D721Med (cell line): ENCODE measurements around the gene ZNF391.

ENCODE experiments used
- DNase-seq: peaks from one replicate; pipeline ENCODE4 v3.0.0; 2011; ENCODE audit warnings: low spot score; ENCODE audit not compliant: insufficient read length
- FAIRE-seq: peaks from 2 replicates; lab custom pipeline; 2011; peaks lifted over from hg19 to GRCh38; lab: Jason Lieb, UNC
- CTCF ChIP-seq: IDR thresholded peaks from 2 replicates; pipeline ENCODE4 v1.5.1; 2012; ENCODE audit warnings: mild to moderate bottlenecking, control low read depth; ENCODE audit not compliant: insufficient read depth; ENCODE audit errors: missing control alignments

ZNF391 gene

GRCh38 chr6:27441001-27441400 lies 52.4 kb downstream of the ZNF391 start:
- FAIRE-seq (no peak), DNase-seq (no peak)
- no peak for TF ChIP-seq CTCF

GRCh38 chr6:27442932-27443331 lies 54.4 kb downstream of the ZNF391 start:
- FAIRE-seq: no peak
- TF ChIP-seq CTCF: no peak
- no peak for DNase-seq

- FAIRE-seq (no peak), DNase-seq (no peak)
- no peak for TF ChIP-seq CTCF
Measured at GRCh38 chr6:27448456-27448855, 59.9 kb downstream of the ZNF391 start.

- DNase-seq (no peak), FAIRE-seq (no peak)
- no peak for TF ChIP-seq CTCF
Measured at GRCh38 chr6:27451660-27452390, 63.3 kb downstream of the ZNF391 start.

- DNase-seq: no peak
- no peak for FAIRE-seq
- TF ChIP-seq CTCF: no peak
Measured at GRCh38 chr6:27452496-27452897, 63.9 kb downstream of the ZNF391 start.
